Astrocyte (in vitro differentiated cells and primary cell): ENCODE results near the gene CSMD2. TPM values are rescaled to one million over a fixed set of nuclear protein-coding genes. Genes with fewer than 3 reads are reported as not detected.

Experiments
- DNase-seq: peaks from one replicate; pipeline ENCODE4 v3.0.0-alpha.2; 2010; ENCODE audit warnings: low read depth
- FAIRE-seq: peaks from 2 replicates; lab custom pipeline; 2011; peaks lifted over from hg19 to GRCh38; lab: Jason Lieb, UNC
- H2AFZ ChIP-seq: 2 replicates; pipeline ENCODE4 v1.6.0; 2012; ENCODE audit warnings: low read depth, low read length, inconsistent platforms
- H3K27ac ChIP-seq: 2 replicates; pipeline ENCODE4 v1.5.1; 2011; ENCODE audit warnings: low read depth, low read length, inconsistent platforms
- H3K27me3 ChIP-seq: 2 replicates; pipeline ENCODE4 v1.6.0; 2011; ENCODE audit warnings: low read length, inconsistent platforms; ENCODE audit not compliant: insufficient read depth
- H3K36me3 ChIP-seq: 2 replicates; pipeline ENCODE4 v1.5.1; 2011; ENCODE audit warnings: low read length, inconsistent platforms; ENCODE audit not compliant: insufficient read depth
- H3K4me1 ChIP-seq: 2 replicates; pipeline ENCODE4 v1.5.1; 2011; ENCODE audit warnings: low read length, inconsistent platforms; ENCODE audit not compliant: insufficient read depth
- H3K4me2 ChIP-seq: 2 replicates; pipeline ENCODE4 v1.6.0; 2012; ENCODE audit warnings: low read length, inconsistent platforms
- H3K4me3 ChIP-seq: 2 replicates; pipeline ENCODE4 v1.5.1; 2011; ENCODE audit warnings: low read depth, mild to moderate bottlenecking, low read length, inconsistent platforms; ENCODE audit not compliant: insufficient read depth
- H3K79me2 ChIP-seq: 2 replicates; pipeline ENCODE4 v1.6.0; 2012; ENCODE audit warnings: mild to moderate bottlenecking, low read length, inconsistent platforms; ENCODE audit not compliant: insufficient read depth
- H3K9ac ChIP-seq: 2 replicates; pipeline ENCODE4 v1.6.0; 2012; ENCODE audit warnings: mild to moderate bottlenecking, low read length, inconsistent platforms
- H3K9me3 ChIP-seq: 2 replicates; pipeline ENCODE4 v1.5.1; 2012; ENCODE audit warnings: low read depth, mild to moderate bottlenecking, low read length, inconsistent platforms; ENCODE audit not compliant: insufficient read depth
- H4K20me1 ChIP-seq: 2 replicates; pipeline ENCODE4 v1.6.0; 2012; ENCODE audit warnings: low read length, inconsistent platforms; ENCODE audit not compliant: insufficient read depth
- H3K27ac Mint-ChIP-seq: one replicate; pipeline ENCODE4 v1.8.0; 2021; ENCODE audit warnings: mild to moderate bottlenecking, mixed read lengths; ENCODE audit not compliant: unreplicated experiment
- H3K27me3 Mint-ChIP-seq: one replicate; pipeline ENCODE4 v1.8.0; 2021; ENCODE audit warnings: low read depth, mixed read lengths; ENCODE audit not compliant: unreplicated experiment
- H3K36me3 Mint-ChIP-seq: one replicate; pipeline ENCODE4 v1.8.0; 2021; ENCODE audit warnings: low read depth, mixed read lengths; ENCODE audit not compliant: unreplicated experiment
- H3K4me1 Mint-ChIP-seq: one replicate; pipeline ENCODE4 v1.8.0; 2021; ENCODE audit warnings: low read depth, mixed read lengths; ENCODE audit not compliant: unreplicated experiment
- H3K4me3 Mint-ChIP-seq: one replicate; pipeline ENCODE4 v1.8.0; 2021; ENCODE audit warnings: mild to moderate bottlenecking, moderate library complexity, mixed read lengths; ENCODE audit not compliant: unreplicated experiment
- H3K9me3 Mint-ChIP-seq: one replicate; pipeline ENCODE4 v1.8.0; 2021; ENCODE audit warnings: mild to moderate bottlenecking, mixed read lengths; ENCODE audit not compliant: unreplicated experiment
- EZH2 ChIP-seq: IDR thresholded peaks from 2 replicates; pipeline ENCODE4 v1.6.1; 2012; ENCODE audit warnings: mild to moderate bottlenecking, low read length, inconsistent platforms; ENCODE audit not compliant: insufficient read depth
- total RNA-seq: library from RNA; stranded (reverse); gene quantifications from 2 replicates; pipeline ENCODE4 v1.2.1, GENCODE V29; 2021
- TF ChIP-seq, protein P1 (sequence below): IDR thresholded peaks from 2 replicates; pipeline ENCODE4 v1.5.1; 2011; ENCODE audit warnings: low read depth, mild to moderate bottlenecking, inconsistent platforms, low read length, moderate library complexity; ENCODE audit not compliant: insufficient read depth

The CSMD2 gene
- total RNA-seq, 1 donor from 2014 or later = 11.1 TPM

DNA sequence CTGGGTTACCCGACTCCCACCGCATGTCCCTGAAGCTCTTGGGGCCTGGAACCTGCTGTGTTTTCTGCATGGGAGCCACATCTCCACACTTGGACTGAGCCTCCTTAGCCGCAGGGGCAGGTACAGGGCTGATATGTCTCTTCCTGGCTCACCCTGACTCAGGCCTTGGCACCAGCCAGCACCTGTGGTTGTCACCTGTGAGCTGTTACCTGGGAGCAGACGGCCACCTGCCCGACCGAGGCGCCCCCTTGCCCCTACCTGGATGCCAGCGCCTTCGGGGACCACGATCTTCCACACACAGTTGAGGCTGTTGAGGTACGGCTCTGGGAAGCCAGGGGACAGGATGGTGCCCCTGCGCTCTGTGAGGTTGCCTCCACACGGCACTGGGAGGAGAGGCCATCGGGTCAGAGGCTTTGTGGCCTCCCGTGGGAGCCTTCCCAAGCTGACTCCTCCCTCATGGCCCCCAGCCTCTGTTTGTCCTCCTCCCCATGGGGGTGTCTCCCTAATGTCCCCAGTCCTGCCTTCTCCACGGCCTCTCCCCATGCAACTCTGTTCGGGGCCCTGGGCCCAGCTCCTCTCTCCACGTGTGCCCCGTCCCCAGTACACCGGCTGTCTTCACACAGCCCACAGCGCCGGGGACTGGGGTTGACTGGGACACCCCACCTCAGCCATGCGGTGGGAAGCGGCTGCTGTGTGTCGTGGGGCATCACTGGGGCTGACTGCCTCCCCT lies 540.6 kb downstream of the CSMD2 start:
- no peaks in the 10 kb centered on the region for H4K20me1 ChIP-seq
- Mint-ChIP-seq H3K36me3 (peaks cover 35% of the 10 kb centered on the region), H3K4me1 (peaks cover 11% of the 10 kb centered on the region), H3K9me3 (no peaks in the 10 kb centered on the region), H3K27me3 (peaks cover 7% of the 10 kb centered on the region), H3K27ac (no peak overlapping the region), H3K4me3 (no peak overlapping the region)
- H2AFZ ChIP-seq = no peak overlapping the region
- no peaks in the 10 kb centered on the region for H3K36me3 ChIP-seq
- no peak overlapping the region for H3K4me3 ChIP-seq
- no peak overlapping the region for H3K27ac ChIP-seq
- H3K27me3 ChIP-seq = no peaks in the 10 kb centered on the region
- no peak overlapping the region for H3K9ac ChIP-seq
- no peaks in the 10 kb centered on the region for H3K4me1 ChIP-seq
- no peaks in the 10 kb centered on the region for H3K79me2 ChIP-seq
- no peaks in the 10 kb centered on the region for H3K9me3 ChIP-seq
- DNase-seq = no peak
- FAIRE-seq = no peak
- TF ChIP-seq, protein P1, sequence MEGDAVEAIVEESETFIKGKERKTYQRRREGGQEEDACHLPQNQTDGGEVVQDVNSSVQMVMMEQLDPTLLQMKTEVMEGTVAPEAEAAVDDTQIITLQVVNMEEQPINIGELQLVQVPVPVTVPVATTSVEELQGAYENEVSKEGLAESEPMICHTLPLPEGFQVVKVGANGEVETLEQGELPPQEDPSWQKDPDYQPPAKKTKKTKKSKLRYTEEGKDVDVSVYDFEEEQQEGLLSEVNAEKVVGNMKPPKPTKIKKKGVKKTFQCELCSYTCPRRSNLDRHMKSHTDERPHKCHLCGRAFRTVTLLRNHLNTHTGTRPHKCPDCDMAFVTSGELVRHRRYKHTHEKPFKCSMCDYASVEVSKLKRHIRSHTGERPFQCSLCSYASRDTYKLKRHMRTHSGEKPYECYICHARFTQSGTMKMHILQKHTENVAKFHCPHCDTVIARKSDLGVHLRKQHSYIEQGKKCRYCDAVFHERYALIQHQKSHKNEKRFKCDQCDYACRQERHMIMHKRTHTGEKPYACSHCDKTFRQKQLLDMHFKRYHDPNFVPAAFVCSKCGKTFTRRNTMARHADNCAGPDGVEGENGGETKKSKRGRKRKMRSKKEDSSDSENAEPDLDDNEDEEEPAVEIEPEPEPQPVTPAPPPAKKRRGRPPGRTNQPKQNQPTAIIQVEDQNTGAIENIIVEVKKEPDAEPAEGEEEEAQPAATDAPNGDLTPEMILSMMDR = no peak
- no peak overlapping the region for H3K4me2 ChIP-seq

DNA sequence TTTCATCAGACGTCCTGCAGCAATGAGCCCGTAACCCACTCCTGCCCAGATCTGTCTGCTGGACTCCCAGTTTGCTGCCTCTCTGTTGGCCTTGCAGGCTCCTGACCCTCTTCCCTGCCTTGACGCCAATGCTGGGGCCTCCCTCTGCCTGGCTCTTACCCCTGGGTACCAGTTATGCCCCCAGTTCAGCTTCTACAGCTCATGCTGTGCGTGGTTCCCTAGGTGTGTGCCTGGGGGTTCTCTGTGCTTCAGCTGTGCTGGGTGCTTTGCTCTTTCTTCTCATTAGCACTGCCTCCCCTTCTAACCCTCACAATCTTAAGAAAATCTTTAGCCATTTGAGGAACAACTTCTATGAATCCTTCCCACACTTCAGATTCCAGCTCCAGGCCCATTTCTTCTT lies 541.2 kb downstream of the CSMD2 start:
- no peak overlapping the region for H2AFZ ChIP-seq
- H3K79me2 ChIP-seq = no peaks in the 10 kb centered on the region
- H3K27ac Mint-ChIP-seq = no peak overlapping the region
- no peaks in the 10 kb centered on the region for H4K20me1 ChIP-seq
- H3K27ac ChIP-seq = no peak overlapping the region
- H3K4me1 ChIP-seq = no peaks in the 10 kb centered on the region
- DNase-seq (no peak), FAIRE-seq (no peak)
- no peaks in the 10 kb centered on the region for H3K9me3 ChIP-seq
- peaks cover 7% of the 10 kb centered on the region for H3K27me3 Mint-ChIP-seq
- no peaks in the 10 kb centered on the region for H3K27me3 ChIP-seq
- H3K9me3 Mint-ChIP-seq = no peaks in the 10 kb centered on the region
- H3K4me1 Mint-ChIP-seq = peaks cover 11% of the 10 kb centered on the region
- TF ChIP-seq EZH2 = no peak
- TF ChIP-seq, protein P1 = no peak
- H3K9ac ChIP-seq = no peak overlapping the region
- no peaks in the 10 kb centered on the region for H3K36me3 ChIP-seq
- peaks cover 37% of the 10 kb centered on the region for H3K36me3 Mint-ChIP-seq
- H3K4me2 ChIP-seq = no peak overlapping the region
- no peak overlapping the region for H3K4me3 ChIP-seq
- H3K4me3 Mint-ChIP-seq = no peak overlapping the region

DNA sequence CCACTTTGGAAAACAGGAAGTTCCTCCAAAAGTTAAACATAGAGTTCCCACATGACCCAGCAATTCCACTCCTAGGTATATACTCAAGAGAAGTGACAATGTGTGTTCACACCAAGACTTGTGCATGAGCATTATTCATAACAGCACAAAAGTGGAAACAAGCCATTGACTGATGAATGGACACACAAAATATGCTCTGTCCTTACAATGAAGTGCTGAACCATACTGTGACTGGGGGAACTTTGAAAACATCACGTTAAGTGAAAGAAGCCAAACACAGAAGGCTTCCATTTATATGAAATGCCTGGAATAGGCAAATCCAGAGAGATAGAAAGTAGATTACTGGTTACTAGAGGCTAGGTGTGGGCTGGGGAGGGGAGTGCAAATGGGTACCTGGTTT lies 542.3 kb downstream of the CSMD2 start:
- Histone ChIP-seq H4K20me1 (no peaks in the 10 kb centered on the region), H3K9ac (no peak overlapping the region), H3K79me2 (no peaks in the 10 kb centered on the region), H3K4me2 (no peak overlapping the region), H3K27ac (no peak overlapping the region), H3K4me3 (no peak overlapping the region), H2AFZ (no peak overlapping the region), H3K27me3 (no peaks in the 10 kb centered on the region), H3K36me3 (no peaks in the 10 kb centered on the region), H3K9me3 (no peaks in the 10 kb centered on the region), H3K4me1 (no peaks in the 10 kb centered on the region)
- Mint-ChIP-seq H3K27ac (no peak overlapping the region), H3K36me3 (peaks cover 42% of the 10 kb centered on the region), H3K4me1 (peaks cover 8% of the 10 kb centered on the region), H3K27me3 (peaks cover 13% of the 10 kb centered on the region), H3K4me3 (no peak overlapping the region), H3K9me3 (no peaks in the 10 kb centered on the region)
- TF ChIP-seq, protein P1 = no peak
- FAIRE-seq (no peak), DNase-seq (no peak)
